ENCODE measurements around the gene PLET1.

PLET1 gene

GRCh38 chr11:112294688-112295340 lies 34.2 kb upstream of the PLET1 start:
- TF ChIP-seq CTCF (IDR thresholded peaks at IDR 0.05; ENCODE audit: control insufficient read depth, insufficient read depth, low read depth, low read length, missing control alignments) = no peak
- no peak for DNase-seq (ENCODE audit: low read depth)
- no peak overlapping the region for H3K4me3 ChIP-seq (ENCODE audit: control insufficient read depth, low read depth, low read length)

- H3K4me3 ChIP-seq (ENCODE audit: control insufficient read depth, low read depth, low read length) = no peak overlapping the region
- no peak for DNase-seq (ENCODE audit: low read depth)
- TF ChIP-seq CTCF (IDR thresholded peaks at IDR 0.05; ENCODE audit: control insufficient read depth, insufficient read depth, low read depth, low read length, missing control alignments) = no peak
Measured at GRCh38 chr11:112293614-112294013, 33.0 kb upstream of the PLET1 start.

GRCh38 chr11:112292785-112293407 lies 32.2 kb upstream of the PLET1 start:
- H3K4me3 ChIP-seq (ENCODE audit: control insufficient read depth, low read depth, low read length) = no peak overlapping the region
- peak; percentile 90 for DNase-seq (ENCODE audit: low read depth)
- TF ChIP-seq CTCF (IDR thresholded peaks at IDR 0.05; ENCODE audit: control insufficient read depth, insufficient read depth, low read depth, low read length, missing control alignments) = no peak

GRCh38 chr11:112292188-112292587 lies 31.5 kb upstream of the PLET1 start:
- DNase-seq (ENCODE audit: low read depth) = no peak
- TF ChIP-seq CTCF (IDR thresholded peaks at IDR 0.05; ENCODE audit: control insufficient read depth, insufficient read depth, low read depth, low read length, missing control alignments) = no peak
- H3K4me3 ChIP-seq (ENCODE audit: control insufficient read depth, low read depth, low read length) = no peak overlapping the region

GRCh38 chr11:112291191-112291590 lies 30.5 kb upstream of the PLET1 start:
- no peak overlapping the region for H3K4me3 ChIP-seq (ENCODE audit: control insufficient read depth, low read depth, low read length)
- DNase-seq (ENCODE audit: low read depth) = no peak
- no peak for TF ChIP-seq CTCF (IDR thresholded peaks at IDR 0.05; ENCODE audit: control insufficient read depth, insufficient read depth, low read depth, low read length, missing control alignments)

- DNase-seq (ENCODE audit: low read depth) = no peak
- TF ChIP-seq CTCF (IDR thresholded peaks at IDR 0.05; ENCODE audit: control insufficient read depth, insufficient read depth, low read depth, low read length, missing control alignments) = no peak
- peak overlapping the region; percentile 62 for H3K4me3 ChIP-seq (ENCODE audit: control insufficient read depth, low read depth, low read length)
Measured at GRCh38 chr11:112290493-112290850, 29.8 kb upstream of the PLET1 start.
